Activated CD4-positive, CD25-positive, alpha-beta regulatory T cell treated with anti-CD3 and anti-CD28 coated beads, Interleukin-2, amount 50 U/mL, for 16 hours (primary cell): ENCODE results near the gene COPE.
A peak's percentile ranks its signal among the peaks of the same experiment; 100 is the strongest.
"Not testable (repeated sequence)": the region's sequence is repeated elsewhere in the genome, so short reads cannot be mapped to it uniquely, and the experiment has no call there.

ENCODE experiments used
- DNase-seq: peaks from one replicate; pipeline ENCODE4 v3.0.0-alpha.2; 2020; ENCODE audit warnings: low read depth, low spot score

COPE gene

DNA sequence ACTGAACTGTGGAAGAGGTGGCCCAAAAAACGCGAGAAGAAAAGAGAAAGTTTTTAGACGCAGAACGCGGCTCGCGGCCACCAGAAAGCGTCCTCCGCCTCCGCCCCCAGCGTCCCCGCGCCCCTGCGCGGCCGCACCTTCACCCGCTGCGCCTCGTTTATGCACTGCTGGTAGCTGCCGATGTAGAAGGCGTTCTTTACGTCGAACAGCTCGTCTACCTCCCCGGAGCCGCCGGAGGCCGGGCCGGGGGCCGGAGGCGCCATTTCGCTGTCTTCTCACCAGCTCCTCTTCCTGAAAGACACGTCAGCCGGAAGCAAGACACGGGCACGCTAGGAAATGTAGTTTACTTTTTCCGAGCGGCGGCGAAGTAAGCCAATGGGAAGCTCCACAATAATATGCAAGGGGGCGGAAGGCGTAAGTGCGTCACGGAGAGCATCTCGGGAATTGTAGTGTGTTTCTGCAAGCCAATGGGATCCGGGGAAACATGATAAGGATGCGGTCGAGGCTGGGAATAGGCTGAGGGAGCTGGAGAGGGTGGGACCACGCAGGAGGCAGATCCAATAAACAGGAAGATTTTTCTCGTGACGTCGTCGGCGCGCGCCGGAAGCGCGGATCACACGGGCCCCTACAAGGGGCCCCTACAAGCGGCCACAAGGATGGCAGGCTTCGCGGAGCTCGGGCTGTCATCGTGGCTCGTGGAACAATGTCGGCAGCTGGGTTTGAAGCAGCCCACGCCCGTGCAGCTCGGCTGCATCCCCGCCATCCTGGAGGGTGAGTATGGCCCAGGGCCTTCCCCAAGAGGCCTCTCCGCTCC lies at the start of gene COPE, which contains the start of gene DDX49:
Gene COPE, minus strand, starts transcription at position 302 of the 814 bp plus-strand sequence. Its CDS starts 39 bp downstream, at position 263.
Gene DDX49, plus strand, starts transcription at position 630 of the 814 bp plus-strand sequence. Its CDS starts 27 bp downstream, at position 657.
- DNase-seq = peak; percentile 98

DNA sequence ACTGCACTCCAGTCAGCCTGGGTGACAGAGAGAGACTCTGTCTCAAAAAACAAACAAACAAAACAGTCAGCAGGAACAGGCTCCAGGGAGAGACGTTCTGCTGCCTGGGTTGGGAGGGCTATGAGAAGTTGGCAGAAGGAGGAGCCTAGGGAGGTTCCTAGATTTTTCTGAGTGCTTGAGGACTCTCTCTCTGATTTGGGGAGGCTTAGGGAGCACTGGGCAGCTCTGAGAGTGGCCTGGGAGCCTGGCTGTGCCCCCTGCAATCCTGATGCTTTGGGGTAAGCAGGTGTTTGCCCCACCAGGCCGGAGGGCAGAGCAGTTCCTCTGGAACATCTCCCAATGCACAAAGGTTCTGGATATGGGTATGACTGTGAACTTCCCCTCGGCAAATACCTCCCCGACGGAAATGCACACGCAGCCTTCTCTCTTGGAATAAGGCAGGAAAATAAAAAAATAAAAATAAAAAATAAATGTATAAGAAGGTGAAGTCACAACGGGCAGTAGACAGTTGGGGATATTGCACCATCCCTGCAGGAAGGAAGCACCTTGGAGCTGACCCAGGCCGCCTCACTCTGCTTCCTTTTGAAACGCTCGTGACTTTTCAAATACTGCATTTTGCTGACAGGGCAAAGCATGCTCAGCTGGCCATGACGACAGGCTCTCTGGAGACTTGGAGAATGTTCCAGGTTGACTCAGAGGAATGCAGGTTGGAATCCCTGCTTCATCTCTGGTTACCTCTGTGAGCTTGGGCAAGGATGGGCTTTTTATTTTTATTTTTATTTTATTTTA lies 48.4 kb upstream of the COPE start:
- DNase-seq = no peak

DNA sequence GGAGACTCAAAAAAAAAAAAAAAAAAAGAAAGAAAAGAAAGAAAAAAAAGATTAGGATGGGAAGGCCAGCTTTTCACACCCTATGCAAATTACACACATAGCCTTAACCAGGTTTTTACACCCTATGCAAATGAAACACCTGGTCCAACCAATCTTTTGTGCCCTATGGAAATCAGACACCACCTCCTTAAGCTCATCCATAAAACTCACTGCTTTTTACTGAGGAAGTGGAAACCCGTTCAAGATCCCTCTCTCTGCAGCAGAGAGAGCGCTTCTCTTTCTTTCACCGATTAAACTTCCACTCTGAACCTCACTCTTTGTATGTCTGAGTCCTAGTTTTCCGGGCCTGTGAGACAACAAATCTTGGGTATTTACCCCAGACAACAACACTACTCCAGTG lies 47.1 kb upstream of the COPE start:
- no peak for DNase-seq

DNA sequence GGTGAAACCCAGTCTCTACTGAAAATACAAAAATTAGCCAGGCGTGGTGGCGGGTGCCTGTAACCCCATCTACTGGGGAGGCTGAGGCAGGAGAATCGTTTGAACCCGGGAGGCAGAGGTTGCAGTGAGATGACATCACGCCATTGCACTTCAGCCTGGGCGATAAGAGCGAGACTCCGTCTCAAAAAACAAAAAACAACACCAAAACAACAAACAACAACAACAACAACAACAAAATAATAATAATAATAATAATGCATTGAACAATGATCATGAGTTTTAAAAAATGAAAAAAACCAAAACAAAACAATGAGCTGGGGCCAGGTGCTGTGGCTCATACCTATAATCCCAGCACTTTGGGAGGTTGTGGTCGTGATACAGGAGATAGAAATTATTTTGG lies 44.9 kb upstream of the COPE start:
- no peak for DNase-seq

DNA sequence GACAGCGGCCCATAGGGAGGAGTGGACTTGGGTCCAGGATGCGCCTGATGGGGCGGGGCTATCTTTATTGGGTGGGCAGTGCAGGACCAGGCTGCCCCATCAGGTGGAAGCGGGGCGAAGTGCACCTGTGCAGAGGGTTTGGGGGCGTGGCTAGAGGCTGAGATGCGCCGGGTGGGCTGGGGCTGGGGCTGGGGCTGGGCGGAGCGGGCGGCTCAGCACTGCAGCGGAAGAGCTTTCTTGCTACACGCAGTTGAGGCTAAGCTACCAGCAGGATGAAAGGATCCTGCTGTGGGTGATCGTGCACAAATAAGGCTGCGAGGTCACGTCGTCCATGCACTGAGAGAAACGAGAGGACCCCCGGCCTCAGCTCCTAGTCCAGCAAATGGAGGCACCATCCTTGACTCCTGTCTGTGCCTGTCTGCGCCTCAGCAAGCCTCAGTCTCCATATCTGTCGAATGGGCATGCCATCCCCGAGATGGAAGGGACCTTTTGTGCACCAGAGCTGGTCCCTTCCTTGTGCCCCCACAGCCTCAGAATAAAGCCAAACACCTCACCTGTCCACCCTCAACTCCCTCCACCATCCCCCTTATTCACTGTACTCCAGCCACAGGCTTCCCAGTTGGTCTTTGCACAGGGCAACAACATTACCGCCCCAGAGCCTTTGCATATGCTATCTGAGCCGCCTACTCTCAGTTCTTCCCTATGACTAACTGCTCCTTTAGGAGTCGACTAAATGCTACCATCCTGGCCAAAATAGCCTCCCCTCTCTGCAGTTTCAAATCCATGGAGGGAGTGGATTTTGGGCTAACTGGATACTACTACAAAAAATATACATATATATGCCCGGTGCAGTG lies 42.8 kb upstream of the COPE start:
- no peak for DNase-seq

DNA sequence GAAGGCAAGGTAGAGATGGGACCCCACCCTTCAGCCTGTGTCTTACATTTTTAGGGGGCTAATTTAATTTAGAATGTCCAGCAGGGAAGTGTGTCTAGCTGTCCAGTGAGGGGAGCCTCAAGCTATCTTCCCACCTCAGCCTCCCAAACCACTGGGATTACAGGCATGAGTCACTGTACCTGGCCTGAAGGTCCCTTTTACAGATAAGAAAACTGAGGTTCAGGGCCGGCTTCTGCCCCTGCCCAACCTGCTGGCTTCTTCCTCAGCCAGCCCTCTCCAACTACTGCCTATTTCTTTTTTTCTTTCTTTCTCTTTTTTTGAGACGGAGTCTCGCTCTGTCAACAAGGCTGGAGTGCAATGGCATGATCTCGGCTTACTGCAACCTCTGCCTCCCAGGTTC lies 41.2 kb upstream of the COPE start:
- DNase-seq = no peak

DNA sequence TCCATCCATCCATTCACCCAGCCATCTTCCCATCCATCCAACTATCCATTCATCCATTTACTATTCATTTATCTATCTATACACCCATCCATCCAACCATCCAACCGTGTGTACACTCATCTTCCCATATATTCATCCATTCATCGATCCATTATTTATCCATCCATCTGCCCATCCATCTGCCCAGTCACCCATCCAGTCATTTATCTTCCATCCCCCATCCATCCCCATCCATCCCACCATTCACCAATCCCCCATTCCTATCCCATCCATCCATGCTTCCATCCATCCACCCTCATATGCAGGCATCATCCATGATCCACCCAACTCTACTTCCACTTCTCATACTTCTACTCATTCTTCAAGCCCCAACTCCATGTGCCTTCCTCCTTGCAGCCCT lies 35.9 kb upstream of the COPE start:
- no peak for DNase-seq

DNA sequence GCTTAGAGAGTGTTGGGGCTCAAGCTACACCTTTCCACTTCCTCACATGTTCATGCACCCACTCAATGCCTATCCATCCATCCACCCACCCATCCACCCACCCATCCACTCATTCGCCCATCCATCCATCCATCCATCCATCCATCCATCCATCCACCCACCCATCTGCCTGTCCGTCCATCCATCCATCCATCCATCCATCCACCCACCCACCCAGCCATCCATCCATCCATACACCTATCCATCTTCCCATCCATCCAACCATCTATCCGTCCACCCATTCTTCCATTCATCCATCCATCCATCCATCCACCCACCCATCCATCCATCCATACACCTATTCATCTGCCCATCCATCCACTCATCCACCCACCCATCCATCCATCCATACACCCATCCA lies 34.9 kb upstream of the COPE start:
- DNase-seq = no peak

DNA sequence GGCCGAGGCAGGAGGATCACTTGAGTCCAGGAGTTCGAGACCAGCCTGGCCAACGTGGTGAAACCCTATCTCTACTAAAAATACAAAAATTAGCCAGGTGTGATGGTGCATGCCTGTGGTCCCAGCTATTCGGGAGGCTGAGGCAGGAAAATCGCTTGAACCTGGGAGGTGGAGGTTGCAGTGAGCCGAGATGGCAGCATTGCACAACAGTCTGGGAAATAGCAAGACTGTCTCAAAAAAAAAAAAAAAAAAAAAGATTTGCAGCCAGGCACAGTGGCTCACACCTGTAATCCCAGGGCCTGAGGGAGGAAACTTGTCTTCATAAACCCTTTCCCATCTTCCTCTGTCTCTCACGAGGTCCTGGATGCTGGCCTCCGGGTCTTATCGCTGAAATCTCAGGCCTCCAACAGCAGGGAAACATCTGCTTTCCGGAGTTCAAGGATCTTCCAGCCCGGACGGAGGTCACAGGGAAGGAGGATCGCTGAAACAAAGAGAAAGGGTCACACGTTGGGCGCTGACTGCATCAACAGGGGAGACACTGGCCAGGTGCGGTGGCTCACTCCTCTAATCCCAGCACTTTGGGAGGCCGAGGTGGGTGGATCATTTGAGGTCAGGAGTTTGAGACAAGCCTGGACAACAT lies 33.3 kb upstream of the COPE start:
- DNase-seq = not testable (repeated sequence)

DNA sequence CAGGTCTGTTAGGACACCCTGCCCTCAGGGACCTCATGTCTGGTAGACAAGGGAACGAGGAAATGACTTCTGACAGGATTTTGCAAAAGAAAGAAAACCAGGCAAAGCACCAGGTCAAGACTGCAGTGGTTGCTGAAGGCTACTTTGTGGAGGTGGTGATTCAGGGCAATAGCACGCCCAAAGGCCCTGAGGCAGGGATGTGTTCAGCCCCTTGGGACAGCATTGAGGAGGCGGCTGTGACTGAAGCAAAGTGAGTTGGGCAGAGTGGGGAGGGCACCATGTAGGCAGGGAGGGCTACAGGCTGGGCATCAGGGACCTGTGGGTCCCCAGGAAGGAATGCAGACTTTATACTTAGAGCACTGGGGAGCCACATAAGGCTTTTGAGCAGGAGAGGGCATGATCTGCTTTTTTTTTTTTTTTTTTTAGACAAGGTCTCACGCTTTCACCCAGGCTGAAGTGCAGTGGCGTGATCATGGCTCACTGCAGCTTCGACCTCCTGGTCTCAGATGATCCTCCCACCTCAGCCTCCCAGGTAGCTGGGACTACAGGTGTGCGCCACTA lies 32.6 kb upstream of the COPE start:
- DNase-seq = no peak

DNA sequence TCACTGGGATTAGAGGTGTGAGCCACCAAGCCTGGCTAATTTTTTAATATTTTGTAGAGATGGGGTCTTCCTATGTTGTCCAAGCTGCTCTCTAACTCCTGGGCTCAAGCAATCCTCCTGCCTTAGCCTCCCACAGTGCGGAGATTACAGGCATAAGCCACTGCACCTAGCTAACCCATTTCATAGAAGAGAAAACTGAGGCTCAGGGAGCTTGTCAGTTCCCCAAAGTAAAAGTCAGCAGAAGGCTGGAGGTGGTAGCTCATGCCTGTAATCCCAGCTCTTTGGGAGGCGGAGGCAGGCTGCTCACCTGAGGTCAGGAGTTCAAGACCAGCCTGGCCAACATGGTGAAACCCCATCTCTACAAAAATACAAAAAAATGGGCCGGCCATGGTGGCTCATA lies 30.7 kb upstream of the COPE start:
- DNase-seq = no peak

DNA sequence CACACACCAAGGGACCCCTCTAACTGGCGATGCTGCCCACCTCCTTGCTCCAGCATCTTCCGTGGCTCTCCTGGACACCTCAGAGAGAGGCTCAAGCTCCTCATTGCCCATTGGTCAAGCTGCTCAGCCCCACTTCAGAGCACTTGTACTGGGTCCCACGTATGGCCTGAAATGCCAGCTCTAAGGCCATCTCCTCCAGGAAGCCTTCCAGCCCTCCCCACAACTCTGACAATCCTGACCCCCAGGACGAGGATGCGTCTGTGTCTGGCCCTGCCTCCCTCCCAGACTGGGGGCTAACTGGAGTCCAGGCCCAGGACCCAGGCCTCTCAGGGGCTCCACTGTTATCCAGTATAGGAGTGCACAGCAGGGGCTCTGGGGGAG lies 29.8 kb upstream of the COPE start:
- no peak for DNase-seq

DNA sequence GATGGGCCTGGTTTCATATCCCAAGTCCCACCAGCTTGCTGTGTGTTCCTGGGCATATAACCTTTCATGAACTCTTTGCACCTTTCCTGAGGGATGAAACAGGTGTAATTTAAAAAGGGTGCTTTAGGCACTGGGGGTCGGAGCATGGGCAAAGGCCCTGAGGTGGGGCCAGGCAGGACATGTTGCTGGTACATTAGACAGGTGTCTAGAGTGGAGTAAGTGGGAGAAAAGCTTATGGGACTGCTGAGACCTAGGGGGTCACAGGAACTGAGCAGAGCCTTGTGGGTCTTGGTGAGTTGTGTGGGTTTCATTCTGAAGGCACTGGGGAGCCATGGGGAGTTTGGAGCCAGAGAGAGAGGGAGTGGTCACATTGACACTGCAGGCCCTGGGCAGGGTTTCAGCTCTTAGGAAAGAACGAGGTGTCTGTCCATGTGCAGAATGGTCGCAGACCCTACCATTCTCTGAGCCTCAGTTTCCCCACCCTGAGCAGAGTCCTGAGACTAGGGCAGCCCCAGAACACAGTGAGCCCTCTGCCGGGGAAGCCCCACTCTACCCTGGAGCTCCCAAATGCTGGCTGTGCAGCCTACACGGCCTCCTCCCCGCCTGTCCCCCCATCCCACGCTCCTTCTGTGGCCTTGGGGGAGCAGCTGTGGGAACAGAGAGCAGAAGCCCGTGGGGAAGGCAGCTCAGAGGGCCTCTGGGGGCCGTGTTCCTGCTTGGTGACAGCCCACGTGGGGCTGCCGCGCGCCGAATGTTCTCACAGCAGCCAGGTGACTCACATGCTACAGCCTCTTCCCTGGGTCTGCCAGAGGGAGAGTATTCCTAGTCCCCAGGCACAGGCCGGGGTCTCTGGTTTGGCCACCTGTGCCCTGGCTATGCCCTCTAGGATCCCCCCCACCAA lies 29.1 kb upstream of the COPE start:
- DNase-seq = no peak

DNA sequence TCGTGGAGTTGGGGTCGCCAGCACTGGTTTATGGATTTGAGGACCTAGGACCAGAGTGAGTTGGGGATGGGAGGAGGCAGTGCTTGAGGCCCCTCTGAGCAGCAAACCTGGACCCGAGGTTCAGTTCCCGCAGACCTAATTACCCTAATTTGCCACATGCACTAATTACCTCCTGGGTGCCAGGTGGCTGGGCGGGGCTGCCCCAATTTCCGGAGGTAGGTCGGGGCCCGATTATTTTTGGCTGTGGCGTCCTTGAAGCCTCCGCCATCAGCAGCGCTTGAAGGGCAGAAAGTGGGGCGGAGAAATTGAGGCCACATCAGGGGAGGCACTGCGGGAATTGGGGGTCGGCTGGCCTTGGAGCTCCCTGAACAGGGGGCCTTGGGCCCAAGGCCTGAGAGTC lies 27.7 kb upstream of the COPE start:
- no peak for DNase-seq

DNA sequence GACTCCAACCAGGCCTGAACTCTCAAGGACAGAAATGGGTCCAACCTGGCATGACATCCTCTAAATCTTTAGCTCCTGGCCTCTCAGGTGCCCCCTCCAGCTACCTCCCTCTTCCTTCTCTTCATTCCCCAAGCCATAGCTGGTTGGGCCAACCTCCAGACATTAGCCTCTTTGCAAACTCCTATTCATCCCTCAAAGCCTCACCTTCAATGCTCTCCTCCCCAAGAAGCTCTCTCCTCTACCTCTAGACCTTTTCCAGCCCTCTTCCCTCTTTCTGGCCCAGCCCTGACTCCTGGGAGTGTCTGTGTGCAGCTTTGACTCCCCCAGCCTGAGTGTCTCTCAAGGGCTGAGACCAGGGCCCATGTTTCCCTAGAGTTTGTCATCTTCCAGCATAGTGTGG lies 27.1 kb upstream of the COPE start:
- DNase-seq = no peak

DNA sequence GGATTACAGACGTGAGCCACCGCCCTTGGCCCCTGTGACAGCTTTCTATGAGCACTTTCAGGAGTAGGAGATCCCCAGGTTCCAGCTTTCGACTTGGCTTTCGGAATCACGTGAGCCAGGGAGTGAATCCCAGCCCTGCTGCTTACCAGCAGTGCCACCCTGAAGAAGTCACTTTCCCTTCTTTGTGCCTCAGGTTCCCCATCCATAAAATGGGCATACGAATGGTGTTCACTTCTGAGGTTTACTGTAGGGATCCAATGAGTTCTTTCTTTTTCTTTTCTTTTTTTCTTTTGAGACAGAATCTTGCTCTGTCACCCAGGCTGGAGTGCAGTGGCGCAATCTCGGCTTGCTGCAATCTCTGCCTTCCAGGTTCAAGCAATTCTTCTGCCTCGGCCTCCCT lies 26.1 kb upstream of the COPE start:
- no peak for DNase-seq

DNA sequence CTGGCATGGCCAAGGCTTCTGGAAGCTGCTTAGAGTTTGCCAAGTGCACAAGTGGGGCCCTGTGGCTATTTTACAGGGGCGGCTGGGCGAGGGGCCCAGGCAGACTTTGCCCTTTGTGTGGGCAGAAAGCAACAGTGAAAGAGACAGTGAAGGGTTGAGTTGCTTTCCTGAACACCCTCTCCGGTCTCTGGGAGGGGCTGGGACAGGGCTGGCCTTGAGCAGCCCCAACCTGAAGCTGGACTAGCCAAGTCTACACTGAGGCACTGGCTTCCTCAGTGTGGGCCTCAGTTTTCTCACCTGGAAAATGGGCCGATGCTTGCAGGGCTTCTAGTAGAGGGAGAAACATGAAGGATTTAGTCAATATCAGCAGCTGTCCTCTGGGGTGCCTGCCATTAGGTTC lies 24.3 kb upstream of the COPE start:
- no peak for DNase-seq

DNA sequence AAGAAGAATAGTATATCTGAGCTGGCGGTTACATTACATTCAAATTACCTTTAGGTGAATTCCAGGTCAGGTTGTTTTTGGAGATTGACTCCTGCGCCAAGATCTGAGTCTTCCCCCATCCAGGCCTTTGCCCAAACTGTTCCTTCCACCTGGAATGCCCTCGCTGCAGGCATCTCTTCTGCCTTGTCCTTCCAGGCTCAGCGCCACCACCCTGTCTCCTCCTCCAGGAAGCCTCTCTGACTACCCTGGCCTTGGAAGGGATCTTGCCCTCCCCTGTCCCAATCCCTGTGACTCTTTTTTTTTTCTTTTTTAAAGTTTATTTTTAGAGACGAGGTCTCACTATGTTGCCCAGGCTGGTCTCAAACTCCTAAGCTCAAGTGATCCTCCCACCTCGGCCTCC lies 23.5 kb upstream of the COPE start:
- no peak for DNase-seq

DNA sequence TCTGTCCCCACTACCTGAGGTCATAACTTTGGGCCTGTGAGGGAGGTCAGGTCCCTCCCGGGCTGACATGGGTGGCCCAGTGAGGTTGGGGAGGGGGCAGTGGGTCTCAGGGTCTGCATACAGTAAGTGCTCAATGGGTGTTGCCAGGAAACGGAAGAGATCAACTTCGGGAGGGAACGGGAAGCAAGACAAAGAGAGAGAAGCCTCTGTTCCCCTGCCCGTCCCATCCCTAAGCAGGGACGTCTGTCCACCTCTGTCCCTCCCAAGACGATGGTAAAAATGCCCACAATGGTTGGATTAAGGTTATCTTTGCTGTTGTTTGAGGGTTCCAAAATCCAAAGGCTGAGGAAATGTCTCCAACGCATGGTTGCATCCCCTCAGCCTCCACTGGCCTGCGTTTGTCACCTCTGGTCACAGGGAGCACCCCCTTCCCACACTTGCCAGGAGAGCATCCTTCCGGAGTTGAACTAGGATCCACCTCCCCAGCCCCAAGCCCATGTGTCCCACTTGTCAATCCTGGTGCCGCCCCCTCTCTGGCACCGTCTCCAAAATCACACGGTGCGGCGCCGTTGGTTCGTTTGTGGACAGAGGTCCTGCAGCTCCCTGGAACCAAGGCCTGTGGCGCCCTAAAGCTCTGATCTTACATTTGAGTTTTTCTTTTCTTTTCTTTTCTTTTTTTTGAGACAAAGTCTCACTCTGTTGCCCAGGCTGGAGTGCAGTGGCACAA lies 22.6 kb upstream of the COPE start:
- no peak for DNase-seq
